Heart right ventricle (tissue), 16 donors: Measurements from ENCODE around the gene PXN. TPM values are rescaled to one million over a fixed set of nuclear protein-coding genes. Genes with fewer than 3 reads are reported as not detected.
"Not testable (repeated sequence)": the region's sequence is repeated elsewhere in the genome, so short reads cannot be mapped to it uniquely, and the experiment has no call there.

ENCODE experiments used
- ATAC-seq, 8 donors: fragments of 200-7000 bp; cut with Tn5 transposase; one replicate each; pipeline ENCODE4 v1.9.1; 2020; ENCODE audit warnings: mild to moderate bottlenecking in 8 of 8, moderate library complexity in 8 of 8, moderate number of reproducible peaks in 1 of 8
- DNase-seq, 2 donors: peaks; one replicate each; pipeline ENCODE4 v3.0.0-alpha.2; 2020
- H3K27ac ChIP-seq, 10 donors: fragments of 200-600 bp; sonication (generic) in 2 of 10; one replicate each; pipeline versions ENCODE4 v1.5.0 to v1.8.0; 2020 to 2022; ENCODE audit warnings: mild to moderate bottlenecking in 3 of 10
- H3K27me3 ChIP-seq, 7 donors: fragments of 200-600 bp; one replicate each; pipeline ENCODE4 v1.8.0; 2021 to 2022; ENCODE audit warnings: mild to moderate bottlenecking in 2 of 7
- H3K36me3 ChIP-seq, 9 donors: fragments of 200-600 bp; sonication (generic) in 1 of 9; one replicate each; pipeline versions ENCODE4 v1.5.0 to v1.8.0; 2020 to 2022; ENCODE audit warnings: mild to moderate bottlenecking in 2 of 9
- H3K4me1 ChIP-seq, 9 donors: fragments of 200-600 bp; sonication (generic) in 1 of 9; one replicate each; pipeline versions ENCODE4 v1.5.0 to v1.8.0; 2020 to 2022; ENCODE audit warnings: mild to moderate bottlenecking in 4 of 9
- H3K4me3 ChIP-seq, 10 donors: fragments of 200-600 bp; sonication (generic) in 2 of 10; one replicate each; pipeline versions ENCODE4 v1.5.0 to v1.8.0; 2020 to 2022; ENCODE audit warnings: mild to moderate bottlenecking in 7 of 10, moderate library complexity in 2 of 10
- H3K9me3 ChIP-seq, 11 donors: fragments of 200-600 bp in 10 of 11; sonication (generic) in 2 of 11; one replicate each; pipeline versions ENCODE4 v1.5.0 to v1.8.0; 2013 to 2022; ENCODE audit warnings: mild to moderate bottlenecking in 2 of 11, control low read depth in 1 of 11, moderate library complexity in 1 of 11
- WGBS, 2 donors: extraction: QIAGEN DNeasy Blood & Tissue Kit; methylation state at CpG; one replicate each; pipeline ENCODE4 v1.1.7; 2013; ENCODE audit warnings: inconsistent platforms in 1 of 2; 5-methylcytosine and 5-hydroxymethylcytosine counted together
- intact Hi-C, 10 donors: fragments of 100-400 bp; cut with DNase I; formaldehyde crosslinking; loops; one replicate each; pipeline versions ENCODE4 v1.11.1 to v1.14.2; 2022
- polyA plus RNA-seq, 2 donors: library from polyadenylated mRNA; stranded (reverse); fragments of 200-250 nt; gene quantifications; one replicate each; pipeline ENCODE4 v1.2.3, GENCODE V29; 2013
- total RNA-seq, 10 donors: library from RNA; stranded (reverse); fragmentation: NEBNext Ultra II Directional in 3 of 10; extraction: Animal tissue kit (Norgen Biotek cat#: 25700) in 3 of 10; gene quantifications; one replicate each; pipeline versions ENCODE4 v1.2.1 to v1.2.4, GENCODE V29; 2021 to 2023
- TF ChIP-seq, protein P1 (sequence below), 9 donors: fragments of 200-600 bp; sonication (generic) in 2 of 9; IDR thresholded peaks; one replicate each; pipeline versions ENCODE4 v1.5.0 to v1.8.0; 2021 to 2022; ENCODE audit warnings: antibody characterized with exemption in 9 of 9, mild to moderate bottlenecking in 5 of 9, moderate library complexity in 1 of 9
- donor health status: Arrhythmogenic right ventricular cardiomyopathy.
- donor health status: ischemic (EF 13 %, LVEDD 7.1; RV severe dilation, severe dysfunction).
- donor health status: healthy with polysubstance abuse.
- donor health status: DM: no; HTN: yes; CAD: no.
- donor health status: DM: no; HTN: no; CAD: no.
- donor health status: ischemic (EF 25% LVEDD 6.9; RV normal size, moderate dysfunction).
- donor health status: ischemic (EF 25% LVEDD 5.7; RV mildly dilated, moderate dysfunction).
- donor health status: healthy.
- donor health status: DM: yes; HTN: yes; CAD: no.
- donor health status: Ischemic cardiomyopathy.
- donor health status: ischemic (EF 35%, LVEDD 5.7; RV mildly dilated, moderate dysfunction).
- donor health status: nonischemic (EF 11% LVEDD 7.7; RV severe dilation, severe dysfunction).
- donor health status: DM: yes; HTN: yes; CAD: no.
- donor health status: PGD.
- donor health status: ischemic (EF 29% LVEDD 5.4; RV normal size, mild dysfunction).
- donor health status: nonischemic (EF 23%, LVEDD 6.1; RV moderate dilation, normal function).

PXN gene
- total and polyA plus RNA-seq, 12 donors = 41.2 to 123 (median 63.3) TPM

DNA sequence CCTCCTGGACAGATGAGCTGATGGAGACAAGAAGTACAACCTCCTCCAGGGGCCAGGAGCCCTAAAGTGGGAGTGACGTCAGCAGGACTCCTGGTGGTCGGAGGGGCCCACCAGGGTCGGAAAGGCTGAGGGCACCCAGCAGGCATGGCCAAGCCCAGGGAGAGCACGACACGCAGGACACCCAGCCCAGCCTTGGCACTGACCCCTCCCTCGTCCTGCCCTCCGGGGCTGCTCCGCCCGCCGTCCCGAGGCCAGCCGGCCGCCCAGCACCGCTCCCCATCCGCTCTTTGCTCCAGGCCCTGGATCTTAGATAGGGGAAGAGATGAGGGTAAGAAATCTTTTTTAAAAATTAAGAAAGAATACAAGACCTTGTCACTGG is 50.2 kb downstream of the PXN start:
- intact Hi-C loops = no loop called here
- Histone ChIP-seq H3K9me3 (no peaks in the 10 kb centered on the region), H3K4me1 (peaks cover 0 to 6% (median 0%) of the 10 kb centered on the region in 9 donors), H3K36me3 (peaks cover 5 to 100% (median 69%) of the 10 kb centered on the region in 9 donors), H3K27ac (no peak overlapping the region), H3K4me3 (no peak overlapping the region), H3K27me3 (no peaks in the 10 kb centered on the region)
- 87 to 88% methylated on average over 15 of the region's 15 CpGs for WGBS, 2 donors
- DNase-seq (no peak), ATAC-seq (no peak)
- TF ChIP-seq, protein P1, sequence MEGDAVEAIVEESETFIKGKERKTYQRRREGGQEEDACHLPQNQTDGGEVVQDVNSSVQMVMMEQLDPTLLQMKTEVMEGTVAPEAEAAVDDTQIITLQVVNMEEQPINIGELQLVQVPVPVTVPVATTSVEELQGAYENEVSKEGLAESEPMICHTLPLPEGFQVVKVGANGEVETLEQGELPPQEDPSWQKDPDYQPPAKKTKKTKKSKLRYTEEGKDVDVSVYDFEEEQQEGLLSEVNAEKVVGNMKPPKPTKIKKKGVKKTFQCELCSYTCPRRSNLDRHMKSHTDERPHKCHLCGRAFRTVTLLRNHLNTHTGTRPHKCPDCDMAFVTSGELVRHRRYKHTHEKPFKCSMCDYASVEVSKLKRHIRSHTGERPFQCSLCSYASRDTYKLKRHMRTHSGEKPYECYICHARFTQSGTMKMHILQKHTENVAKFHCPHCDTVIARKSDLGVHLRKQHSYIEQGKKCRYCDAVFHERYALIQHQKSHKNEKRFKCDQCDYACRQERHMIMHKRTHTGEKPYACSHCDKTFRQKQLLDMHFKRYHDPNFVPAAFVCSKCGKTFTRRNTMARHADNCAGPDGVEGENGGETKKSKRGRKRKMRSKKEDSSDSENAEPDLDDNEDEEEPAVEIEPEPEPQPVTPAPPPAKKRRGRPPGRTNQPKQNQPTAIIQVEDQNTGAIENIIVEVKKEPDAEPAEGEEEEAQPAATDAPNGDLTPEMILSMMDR (IDR thresholded peaks at IDR 0.05) = no peak

DNA sequence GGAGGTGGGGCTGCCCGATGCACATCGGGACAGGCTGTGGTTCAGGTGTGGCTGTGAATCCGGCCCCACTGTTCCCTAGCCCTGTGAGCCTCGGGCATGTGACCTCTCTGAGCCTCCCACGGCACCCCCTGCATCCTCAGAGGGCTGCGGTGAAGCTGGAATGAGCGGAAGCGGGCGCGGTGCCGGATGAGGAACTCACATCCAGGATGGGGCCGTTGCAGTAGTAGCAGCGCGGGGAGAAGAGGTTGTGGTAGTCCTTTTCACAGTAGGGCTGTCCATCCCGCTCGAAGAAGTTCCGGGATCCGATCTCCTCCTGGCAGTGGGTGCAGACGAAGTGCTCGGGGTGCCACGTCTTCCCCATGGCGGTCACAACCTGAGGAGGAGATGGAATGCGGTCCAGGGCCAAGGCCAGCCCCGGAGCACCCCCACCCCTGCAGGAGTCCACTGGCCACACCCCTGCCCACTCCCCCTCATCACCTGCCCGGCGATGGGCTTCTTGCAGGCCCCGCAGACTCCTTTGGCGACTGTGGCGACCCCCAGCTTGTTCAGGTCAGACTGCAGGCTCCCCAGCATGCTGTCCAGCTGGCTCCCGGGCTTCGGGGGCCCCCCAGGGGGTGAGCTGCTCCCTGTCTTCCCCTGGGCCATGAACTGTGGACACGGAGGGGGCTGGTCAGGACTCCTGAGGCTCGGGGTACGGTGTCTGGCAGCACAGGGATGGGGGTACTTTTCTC is 50.7 kb downstream of the PXN start:
- ATAC-seq = peak in 2 of 8 donors; percentile 5 to 7
- WGBS, 2 donors = 89 to 92% methylated on average over 34 of the region's 34 CpGs
- Histone ChIP-seq H3K27ac (no peak overlapping the region), H3K36me3 (peaks cover 5 to 100% (median 66%) of the 10 kb centered on the region in 9 donors), H3K4me1 (peaks cover 0 to 6% (median 0%) of the 10 kb centered on the region in 9 donors), H3K4me3 (no peak overlapping the region), H3K27me3 (no peaks in the 10 kb centered on the region), H3K9me3 (no peaks in the 10 kb centered on the region)
- TF ChIP-seq, protein P1 (IDR thresholded peaks at IDR 0.05) = no peak
- DNase-seq = no peak
- intact Hi-C loops = no loop called here

DNA sequence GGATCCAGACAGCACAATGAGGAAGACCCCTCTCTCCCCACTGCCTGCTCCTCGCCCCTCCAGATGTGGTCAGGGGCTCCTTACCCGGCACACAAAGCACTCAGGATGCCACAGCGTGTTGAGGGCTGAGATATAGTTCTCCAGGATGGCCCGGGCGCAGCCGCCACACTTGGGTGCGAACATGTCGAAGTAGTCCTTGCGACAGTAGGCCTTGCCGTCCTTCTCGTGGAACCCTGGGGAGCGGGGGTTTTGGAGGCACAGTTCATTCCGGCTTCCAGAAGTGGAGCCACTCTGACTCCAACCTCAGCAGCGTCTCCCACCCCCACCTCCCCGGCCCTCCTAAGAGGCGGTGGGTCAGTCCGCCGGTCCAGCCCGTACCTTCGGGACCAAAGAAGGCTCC is 51.8 kb downstream of the PXN start:
- peaks cover 0 to 98% (median 56%) of the 10 kb centered on the region in 9 donors for H3K36me3 ChIP-seq
- TF ChIP-seq, protein P1 (IDR thresholded peaks at IDR 0.05) = no peak
- DNase-seq = no peak
- H3K4me1 ChIP-seq = peaks cover 0 to 6% (median 0%) of the 10 kb centered on the region in 9 donors
- WGBS, 2 donors = 95 to 97% methylated on average over 20 of the region's 20 CpGs
- no peaks in the 10 kb centered on the region for H3K9me3 ChIP-seq
- H3K27me3 ChIP-seq = no peaks in the 10 kb centered on the region
- H3K27ac ChIP-seq = no peak overlapping the region
- intact Hi-C loops = no loop called here
- no peak for ATAC-seq
- H3K4me3 ChIP-seq = no peak overlapping the region

DNA sequence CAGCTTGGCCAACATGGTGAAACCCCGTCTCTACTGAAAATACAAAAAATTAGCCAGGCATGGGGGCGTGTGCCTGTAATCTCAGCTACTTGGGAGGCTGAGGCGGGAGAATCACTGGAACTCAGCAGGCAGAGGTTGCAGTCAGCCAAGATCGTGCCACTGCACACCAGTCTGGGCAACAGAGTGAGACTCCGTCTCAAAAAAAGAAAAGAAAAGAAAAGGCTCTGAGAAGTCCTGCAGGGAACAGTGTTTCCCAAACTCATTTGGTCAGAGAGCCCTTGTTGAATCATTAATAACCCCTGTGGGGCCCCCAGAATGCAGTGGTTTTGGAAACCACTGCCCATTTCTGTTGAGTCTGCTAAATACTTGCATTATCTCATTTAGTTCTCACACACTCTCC is 52.3 kb downstream of the PXN start:
- WGBS, 2 donors = 86 to 92% methylated on average over 5 of the region's 5 CpGs
- H3K36me3 ChIP-seq = peaks cover 0 to 92% (median 51%) of the 10 kb centered on the region in 9 donors
- H3K9me3 ChIP-seq, H3K27ac ChIP-seq, intact Hi-C loops, DNase-seq, ATAC-seq, H3K4me3 ChIP-seq, H3K4me1 ChIP-seq, H3K27me3 ChIP-seq: not testable (repeated sequence)

DNA sequence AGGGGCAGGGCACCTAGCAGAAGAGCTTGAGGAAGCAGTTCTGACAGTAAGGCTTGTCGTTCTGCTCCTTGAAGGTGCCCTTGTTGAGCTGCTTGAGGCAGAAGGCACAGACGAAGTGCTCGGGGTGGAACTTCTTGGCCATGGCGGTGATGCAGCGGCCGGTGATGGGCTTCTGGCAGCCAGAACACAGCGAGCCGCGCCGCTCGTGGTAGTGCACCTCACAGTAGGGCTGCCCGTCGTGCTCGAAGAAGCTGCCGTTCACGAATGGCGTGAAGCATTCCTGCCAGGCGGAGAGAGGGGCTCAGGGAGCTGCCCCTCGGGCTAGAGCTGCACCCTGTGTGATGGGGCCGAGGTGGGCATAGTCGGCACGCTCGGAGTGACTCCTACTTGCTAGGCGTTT is 53.2 kb downstream of the PXN start:
- Histone ChIP-seq H3K27ac (no peak overlapping the region), H3K9me3 (no peaks in the 10 kb centered on the region), H3K4me3 (no peak overlapping the region), H3K4me1 (peaks cover 0 to 2% (median 0%) of the 10 kb centered on the region in 9 donors), H3K27me3 (no peaks in the 10 kb centered on the region), H3K36me3 (peaks cover 0 to 89% (median 46%) of the 10 kb centered on the region in 9 donors)
- intact Hi-C loops = no loop called here
- WGBS, 2 donors = 95% methylated on average over 24 of the region's 24 CpGs
- ATAC-seq (no peak), DNase-seq (no peak)
- TF ChIP-seq, protein P1 (IDR thresholded peaks at IDR 0.05) = no peak
